HG03520 (cell line): Measurements from ENCODE around the gene LRRC32.

ENCODE experiments used
- ATAC-seq: cut with Tn5 transposase; IDR thresholded peaks from one replicate; pipeline ENCODE4 v1.9.1; 2021; ENCODE audit warnings: mild to moderate bottlenecking, moderate library complexity; ENCODE audit not compliant: unreplicated experiment

Gene LRRC32

DNA sequence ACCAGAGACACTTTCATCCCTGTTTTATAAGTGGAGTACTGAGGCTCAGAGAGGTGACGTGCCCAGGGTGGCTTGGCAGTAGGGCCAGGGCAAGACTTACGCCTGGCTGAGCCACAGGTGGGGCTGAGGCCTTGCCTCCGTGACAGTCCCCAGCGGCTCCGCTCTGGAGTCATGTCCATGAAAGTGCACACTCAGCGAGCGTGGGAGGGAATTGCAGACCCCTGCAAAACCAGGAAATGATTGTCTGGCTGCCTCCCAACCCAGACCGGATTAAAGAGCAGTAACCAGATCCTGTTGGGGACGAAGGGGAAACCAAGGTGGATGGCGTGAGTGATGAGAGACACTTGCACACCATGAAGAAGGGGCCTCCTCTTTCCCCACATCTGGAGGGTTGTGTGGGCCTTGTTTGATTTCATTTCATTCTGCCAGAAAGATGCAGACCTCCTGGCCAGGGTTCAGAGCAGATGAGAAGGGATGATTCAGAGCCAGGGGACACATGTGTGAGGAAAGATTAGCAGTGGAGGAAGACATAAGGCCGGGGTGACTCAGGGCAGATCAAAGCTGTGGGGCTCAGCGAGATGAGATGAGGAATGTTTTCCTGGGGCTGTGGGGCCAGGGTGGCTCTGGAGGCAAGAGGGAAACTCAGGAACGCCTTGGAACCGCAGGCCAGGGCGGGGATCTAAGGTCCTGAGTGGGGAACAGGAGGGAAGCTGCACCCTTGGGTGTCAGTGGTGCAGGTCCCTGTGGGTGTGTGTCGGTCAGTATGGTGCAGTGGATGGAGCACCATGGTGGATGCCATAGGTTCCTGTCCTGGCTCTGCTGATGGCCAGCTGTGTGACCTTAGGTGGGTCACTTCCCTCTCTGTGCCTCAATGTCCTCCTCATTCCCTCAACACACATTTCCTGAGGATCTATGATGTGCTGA lies 29.9 kb upstream of the LRRC32 start:
- ATAC-seq = no peak

DNA sequence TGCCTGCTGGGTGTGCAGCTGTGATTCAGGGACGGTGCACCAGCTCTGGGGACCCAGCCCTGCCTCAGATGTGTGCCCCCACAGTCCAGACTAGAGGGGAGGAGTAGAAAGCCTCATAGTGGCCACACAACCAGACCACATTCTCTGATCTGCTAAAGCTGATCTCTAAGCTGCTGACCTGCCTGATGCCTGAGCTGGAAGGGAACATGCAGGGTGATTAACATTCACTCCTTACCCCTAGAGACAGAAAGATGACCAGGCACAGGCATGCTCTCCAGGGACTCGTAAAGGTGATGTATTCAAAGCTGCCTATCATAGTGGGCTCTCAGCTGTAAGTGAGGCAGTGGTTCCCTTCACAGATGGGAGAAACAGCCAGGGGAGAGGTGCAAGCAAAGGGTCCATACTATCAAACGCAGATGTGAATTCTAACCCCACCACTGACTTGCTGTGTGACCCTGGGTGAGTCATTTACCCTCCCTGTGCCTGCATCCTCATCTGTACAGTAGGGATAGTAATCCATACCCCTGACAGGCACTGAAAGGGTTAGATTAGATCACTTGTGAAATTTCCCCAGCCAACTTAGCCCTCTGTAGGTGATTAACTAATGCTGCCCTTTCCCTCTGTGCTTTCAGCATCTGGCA lies 29.0 kb upstream of the LRRC32 start:
- no peak for ATAC-seq

DNA sequence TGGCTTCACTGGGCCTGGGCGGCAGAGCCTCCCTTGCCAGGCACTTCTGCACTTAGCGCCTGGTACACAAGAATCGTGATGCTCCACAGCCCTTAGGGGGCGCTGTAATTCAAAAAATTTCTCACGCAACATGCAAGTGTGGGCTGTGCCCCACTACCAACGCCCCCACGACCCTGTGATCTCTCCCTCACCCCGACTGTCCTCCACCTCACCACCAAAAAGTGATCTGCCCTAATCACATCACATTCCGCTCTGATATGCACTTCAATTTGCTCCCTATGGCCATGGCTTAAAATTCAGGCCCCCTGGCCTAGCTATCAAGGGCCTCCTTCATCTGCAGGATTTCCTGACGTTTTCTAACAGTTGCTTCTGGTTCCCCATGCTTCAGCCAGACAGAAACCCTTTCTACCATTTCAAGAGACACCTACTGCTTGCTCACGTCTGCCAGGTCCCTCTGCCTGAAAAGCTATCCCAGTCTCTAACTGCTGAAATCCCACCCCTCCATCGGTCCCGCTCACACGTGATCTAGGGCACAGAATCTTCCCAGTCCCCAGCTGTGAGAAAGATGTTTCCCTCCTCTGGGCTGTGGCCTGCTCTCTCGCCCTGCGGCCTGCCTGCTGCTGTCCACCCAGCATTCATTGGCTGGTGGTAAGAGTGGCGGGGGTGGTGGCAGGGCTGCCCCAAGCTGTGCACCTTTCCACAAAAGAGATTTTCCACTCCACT lies 27.9 kb upstream of the LRRC32 start:
- ATAC-seq = no peak

DNA sequence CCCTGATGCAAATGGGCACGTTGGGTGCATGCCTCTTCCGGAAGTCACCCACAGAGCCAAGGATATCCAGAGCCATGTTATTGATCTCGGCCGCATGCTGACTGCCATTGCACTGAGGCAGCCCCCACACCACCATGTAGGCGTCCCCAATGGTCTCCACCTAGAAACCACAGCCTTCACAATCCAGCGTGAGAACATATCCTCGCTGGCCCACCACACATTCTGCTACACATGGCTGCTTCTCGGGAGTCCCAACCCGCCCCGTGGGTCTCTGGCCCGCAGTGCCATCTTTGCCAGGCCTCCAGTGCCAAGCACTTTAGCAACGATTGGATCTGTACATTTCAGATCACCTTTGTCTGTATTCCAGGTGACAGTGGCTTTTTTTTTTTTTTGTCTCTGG lies 26.2 kb upstream of the LRRC32 start:
- no peak for ATAC-seq

DNA sequence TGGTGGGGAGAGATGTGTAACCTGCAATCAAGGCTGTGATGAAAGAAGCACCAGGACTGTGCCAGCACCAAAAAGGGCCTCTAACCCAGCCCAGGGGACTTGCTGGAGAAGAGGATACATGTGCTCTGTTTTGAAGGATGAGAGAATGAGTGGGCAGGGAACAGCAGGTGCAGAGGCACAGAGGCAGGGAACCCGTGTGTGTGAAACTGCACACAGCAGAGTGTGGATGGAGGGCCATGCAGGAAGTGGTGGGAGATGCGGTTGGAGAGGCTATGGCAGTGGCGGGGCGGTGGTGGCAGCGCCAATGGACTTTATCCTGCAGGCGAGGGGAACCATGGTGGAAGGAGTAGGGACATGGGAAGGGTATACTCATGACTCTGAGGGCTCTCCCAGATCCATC lies 25.2 kb upstream of the LRRC32 start:
- ATAC-seq = no peak

DNA sequence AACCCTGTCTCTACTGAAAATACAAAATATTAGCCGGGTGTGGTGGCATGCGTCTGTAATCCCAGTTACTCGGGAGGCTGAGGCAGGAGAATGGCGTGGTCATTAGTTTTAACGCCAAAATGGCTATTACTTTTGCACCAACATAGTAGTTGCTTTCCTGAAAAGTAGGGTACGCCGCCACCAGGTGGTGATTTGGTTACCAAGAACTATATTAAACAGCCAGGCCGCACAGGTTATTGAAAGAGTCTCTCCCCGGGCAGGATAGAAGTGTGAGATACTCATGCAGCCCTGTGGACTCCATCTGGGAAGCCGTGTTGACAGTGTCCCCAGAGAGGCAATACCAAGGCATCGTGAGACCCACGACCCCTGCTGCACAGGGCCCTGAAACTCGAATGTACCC lies 24.6 kb upstream of the LRRC32 start:
- ATAC-seq = no peak

DNA sequence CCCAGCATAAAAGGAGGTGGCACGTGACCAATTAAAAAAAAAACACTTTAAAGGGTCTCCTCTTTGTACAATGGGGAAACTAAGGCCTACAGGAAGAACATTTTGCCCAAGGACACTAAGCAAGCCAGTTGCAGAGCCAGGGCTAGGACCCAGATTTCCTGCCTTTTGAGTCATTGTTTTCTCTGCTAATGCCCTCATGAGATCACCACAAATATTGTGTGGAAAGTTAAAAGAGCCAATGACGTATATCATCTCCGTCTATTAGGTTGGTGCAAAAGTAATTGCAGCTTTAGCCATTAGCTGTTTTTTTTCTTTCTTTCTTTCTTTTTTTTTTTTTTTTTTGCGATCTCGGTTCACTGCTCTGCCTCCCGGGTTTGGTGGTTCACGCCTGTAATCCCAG lies 24.1 kb upstream of the LRRC32 start:
- no peak for ATAC-seq

DNA sequence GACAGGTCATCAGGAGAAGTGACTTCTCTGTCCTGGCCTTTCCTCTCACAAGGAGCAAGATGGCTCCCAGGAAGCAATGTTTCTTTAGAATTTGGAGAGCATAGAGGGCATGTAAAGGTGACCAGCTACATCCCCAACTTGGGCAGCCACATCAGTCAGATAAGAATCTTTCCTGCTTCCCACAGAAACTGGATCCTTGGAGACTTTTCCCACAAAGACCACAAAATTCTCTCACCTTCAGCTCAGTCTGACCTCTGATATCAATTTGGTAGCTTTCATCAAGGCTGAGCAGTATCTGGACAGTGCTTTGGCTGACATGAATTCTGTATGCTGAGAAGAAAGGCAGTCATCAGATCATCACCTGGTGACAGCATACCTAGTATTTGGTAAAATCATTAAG lies 23.3 kb upstream of the LRRC32 start:
- ATAC-seq = no peak

DNA sequence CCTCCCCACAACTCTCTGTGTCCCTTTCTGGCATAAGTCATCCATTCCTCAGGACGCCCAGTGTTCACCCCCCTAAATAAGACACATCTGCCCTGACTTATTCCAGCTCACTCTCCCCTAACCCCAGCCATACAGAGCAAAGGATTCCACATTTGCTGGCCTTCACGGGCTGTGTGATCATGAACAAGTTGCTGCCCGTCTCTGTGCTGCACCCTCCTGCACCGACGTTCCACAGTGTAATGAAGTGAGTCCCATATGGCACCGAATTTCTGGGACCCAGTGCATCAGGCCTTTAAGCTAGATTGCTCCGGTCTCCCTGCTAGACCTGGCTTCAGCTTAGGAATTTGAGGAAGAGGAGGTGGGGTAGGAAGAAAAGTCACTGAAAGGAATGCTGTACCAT lies 22.4 kb upstream of the LRRC32 start:
- no peak for ATAC-seq

DNA sequence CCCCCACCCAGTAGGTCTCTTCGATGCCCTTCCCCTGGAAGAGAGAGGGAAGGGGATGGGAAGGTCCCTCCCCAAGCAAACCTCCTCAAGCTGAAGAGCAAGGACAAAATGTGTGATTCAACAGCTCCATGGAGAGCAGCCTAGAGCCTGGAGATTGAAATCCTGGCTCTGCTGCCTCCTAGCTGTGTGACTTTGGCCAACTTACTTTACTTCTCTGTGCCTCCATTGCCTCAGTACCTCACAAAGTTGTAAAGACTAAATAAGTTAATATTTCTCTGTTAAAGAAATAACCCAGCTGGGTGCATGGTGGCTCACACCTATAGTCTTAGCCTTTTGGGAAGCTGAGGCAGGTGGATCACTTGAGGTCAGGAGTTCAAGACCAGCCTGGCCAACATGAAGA lies 21.1 kb upstream of the LRRC32 start:
- no peak for ATAC-seq

DNA sequence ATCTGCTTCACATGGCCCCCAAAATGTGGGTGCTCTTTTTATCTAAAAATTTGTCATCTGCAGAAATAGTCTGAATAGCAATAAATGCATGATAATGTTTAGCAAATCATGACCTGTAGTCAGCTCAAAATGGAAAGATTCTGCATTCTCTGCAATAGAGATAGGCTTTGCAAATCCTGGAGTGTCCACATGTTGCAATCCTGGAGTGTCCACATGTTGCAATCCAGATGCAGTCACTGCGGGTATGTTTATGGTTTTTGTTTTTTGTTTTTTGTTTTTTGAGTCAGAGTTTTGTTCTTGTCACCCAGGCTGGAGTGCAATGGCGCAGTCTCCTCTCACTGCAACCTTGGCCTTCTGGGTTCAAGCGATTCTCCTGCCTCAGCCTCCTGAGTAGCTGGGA lies 20.2 kb upstream of the LRRC32 start:
- no peak for ATAC-seq

DNA sequence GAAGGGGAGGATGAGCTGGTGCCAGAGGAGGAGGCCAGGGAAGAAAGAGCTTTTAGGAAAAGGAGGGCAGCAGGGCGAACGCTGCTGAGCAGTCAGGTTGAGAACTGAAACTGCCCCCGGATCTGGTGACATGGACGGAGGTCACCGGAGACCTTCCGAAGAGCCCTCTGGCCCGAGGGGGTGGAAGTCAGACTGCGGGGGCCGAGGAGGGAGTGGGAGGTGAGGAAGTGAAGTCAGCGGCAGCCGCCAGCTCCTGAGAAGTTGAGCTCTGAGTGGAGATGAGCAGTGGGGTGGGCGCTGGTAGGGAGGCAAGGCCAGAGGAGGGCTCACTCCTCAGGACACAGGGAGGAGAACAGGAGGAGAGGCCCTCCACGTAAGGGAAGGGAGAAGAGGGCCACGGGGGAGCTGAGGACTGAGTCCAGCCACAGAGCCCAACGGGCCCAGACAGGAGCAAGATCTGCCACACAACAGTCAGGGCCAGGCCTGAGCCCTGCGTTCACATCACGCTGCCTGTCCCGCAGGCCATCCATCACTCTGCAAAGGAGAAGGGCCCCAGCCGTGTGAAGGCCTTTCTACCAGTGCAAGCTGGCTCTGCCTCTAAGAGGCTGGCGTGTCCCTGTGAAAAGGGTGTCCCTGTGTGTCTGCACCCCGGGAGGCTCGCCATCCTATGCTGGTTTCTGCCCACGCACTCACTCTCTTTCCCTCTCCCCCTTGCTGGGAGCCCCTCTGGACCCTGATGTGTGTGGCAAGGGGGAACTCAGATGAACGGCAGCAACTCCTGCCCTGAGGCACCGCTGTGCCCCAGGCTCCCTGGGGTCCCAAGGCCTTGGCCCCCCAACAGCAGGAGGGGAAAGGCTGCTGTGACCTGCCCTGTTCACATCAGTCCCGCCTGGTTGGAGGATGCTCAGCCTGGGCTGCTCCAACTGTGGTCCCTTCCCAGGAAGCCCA lies 19.0 kb upstream of the LRRC32 start:
- no peak for ATAC-seq

DNA sequence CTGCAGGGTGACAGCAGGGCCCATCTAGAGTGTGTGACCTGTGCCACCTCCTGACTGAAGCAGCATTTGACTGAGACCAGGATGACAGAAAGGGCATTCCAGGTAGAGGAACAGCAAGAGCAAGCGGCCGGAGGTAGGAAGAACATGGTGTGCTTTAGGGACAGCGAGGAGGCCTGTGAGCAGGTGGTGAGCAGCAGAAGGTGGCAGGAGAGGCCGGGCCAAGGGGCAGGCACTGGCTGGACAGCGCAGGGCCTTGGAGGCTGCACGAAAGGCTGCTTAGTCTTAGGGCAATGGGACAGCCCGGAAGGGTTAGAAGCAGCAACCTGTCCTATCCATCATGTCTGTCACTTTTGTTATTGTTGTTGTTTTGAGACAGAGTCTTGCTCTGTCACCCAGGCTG lies 17.6 kb upstream of the LRRC32 start:
- ATAC-seq = no peak

DNA sequence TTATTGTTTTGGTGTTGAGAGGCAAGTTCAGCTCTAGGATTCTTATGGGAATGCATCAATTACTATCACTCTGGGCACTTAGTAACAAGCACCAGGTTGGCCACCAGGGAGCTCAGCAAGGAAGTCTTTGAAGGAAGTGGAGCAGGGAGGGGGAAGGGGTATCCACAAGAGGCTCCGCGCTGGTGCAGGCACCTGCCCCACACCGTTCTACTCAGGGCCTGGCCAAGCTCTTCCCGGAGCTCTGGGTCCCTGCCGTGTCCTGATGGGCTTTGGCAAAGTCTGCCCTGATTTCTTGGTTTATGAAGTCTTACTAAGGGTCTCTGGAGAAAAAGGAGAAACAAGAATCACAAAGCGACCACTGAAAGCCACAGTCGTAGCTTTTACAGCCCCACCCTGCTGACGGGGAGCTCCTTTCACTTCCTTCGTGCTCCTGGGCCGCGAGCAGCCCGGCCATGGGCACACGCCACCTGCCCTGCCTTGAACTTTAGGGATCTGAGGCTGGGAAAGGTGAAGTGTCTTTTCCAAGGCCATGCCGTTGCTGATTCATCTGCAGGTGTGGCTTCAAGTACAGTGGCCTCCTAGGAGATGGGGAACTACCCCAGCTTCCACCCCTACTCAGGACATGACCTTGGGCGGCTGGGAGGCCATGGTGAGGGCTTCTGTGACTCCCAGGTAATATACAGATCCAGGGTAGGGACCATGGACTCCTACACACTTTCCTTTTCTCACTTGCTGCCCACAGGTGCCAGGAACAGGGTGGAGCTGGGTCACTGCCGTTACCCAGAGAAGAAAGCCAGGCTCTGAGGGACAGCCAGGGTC lies 15.9 kb upstream of the LRRC32 start:
- ATAC-seq = no peak

DNA sequence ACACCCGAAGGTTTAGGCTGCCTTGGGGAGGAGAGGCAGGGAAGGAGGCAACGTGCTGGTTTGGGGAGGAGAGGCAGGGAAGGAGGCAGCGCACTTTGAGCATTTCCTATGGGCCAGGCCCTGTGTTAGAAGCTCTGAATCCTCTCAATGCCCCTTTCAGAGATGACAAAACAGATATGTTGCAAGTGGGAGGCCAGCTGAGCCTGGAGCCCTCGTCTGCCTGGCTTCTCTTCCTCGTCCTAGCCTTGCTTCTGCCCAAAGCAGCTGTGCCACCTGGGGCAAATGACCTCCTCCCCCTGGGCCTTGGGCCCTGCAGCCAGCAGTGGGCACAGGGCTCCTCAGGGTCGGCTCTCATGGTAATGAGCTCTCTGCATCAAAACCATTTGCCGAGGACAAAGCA lies 15.3 kb upstream of the LRRC32 start:
- ATAC-seq = no peak

DNA sequence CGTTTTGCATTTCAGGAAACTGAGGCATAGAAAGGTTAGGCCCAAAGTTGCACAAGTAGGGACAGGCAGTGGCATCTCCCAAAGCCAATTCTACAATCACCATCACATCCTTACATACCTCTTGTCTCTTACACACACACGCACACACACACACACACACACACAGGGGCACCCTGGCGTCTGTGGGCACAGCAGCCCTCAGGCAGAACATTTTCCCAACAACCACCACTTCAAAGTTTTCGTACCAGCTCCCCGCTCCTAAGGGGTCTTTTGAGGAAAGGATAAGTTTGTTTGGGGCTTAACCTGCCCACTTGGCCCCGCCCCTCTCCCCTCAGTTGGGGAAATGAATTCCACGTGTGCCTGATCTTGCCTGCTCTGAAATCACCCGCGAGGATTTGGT lies 14.7 kb upstream of the LRRC32 start:
- no peak for ATAC-seq

DNA sequence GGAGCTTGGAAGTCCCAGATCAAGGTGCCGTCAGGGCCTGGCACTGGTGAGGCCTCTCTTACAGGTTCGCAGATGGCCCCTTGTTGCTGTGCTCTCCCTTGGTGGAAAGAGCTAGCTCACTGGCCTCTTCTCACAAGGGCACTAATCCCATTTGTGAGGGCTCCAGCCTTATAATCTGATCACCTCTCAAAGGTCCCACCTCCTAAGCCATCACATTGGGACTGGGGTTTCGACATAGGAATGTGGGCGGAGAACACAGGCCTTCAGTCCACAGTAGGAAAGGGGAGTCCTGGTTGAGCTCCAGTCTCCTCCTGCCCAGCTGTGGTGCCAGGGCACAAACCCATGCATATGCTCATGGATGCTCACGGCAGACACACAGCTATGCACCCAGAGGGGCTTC lies 14.0 kb upstream of the LRRC32 start:
- no peak for ATAC-seq

DNA sequence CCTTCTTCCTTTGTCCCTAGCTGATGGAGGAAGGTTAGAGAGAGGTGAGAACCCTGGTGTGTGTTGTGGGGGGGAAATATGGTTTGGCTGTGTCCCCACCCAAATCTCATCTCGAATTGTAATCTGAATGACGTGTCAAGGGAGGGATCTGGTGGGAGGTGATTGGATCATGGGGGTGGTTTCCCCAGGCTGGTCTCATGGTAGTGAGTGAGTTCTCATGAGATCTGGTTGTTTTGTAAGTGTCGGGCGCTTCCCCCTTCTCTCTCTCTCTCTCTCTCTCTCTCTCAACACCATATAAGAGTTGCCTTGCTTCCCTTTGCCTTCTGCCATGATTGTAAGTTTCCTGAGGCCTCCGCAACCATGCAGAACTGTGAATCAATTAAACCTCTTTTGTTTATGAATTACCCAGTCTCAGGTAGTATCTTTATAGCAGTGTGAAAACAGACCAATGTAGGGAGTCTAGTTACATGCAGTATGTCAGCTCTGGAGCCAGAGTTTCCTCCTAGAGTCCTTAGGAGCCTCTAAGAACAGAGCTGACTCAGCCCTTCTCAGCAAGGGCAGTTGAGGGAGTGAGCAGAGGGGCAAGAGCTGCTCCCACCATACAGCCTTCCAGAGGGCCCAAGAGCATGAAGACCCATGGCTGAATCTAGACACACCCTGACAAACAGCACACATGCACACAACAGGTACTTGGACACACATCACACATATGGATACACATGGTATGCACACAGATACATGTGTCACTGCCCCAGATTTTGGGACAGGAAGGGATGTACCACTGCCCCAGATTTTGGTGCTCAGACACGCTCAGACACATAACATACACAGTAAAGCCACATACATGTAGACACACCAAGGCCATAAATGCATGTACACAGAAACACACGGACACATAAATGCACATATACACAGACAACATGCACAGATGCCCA lies 12.9 kb upstream of the LRRC32 start:
- ATAC-seq = no peak

DNA sequence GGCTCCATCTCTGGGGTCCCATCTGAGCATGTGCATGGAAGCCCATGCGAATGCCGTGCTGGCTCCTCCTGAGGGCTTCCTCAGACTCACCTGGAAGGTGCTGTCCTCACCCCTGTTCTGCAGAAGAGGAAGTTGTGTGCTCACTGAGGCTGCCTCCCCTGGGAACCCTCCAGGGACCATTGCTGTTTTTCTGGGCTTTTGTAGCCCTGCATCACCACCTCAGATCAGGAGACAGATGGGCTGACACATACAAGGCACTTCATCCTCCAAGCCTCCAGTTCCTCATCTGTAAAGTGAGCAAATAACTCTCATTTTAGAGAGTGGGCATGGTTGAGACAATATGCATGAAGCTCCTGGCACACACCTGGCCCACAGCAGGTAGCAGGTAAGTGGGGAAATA lies 12.1 kb upstream of the LRRC32 start:
- no peak for ATAC-seq
